Gastroesophageal sphincter (tissue), 3 donors: ENCODE data around the gene SPDYE3.
"Not testable (repeated sequence)": the region's sequence is repeated elsewhere in the genome, so short reads cannot be mapped to it uniquely, and the experiment has no call there.

Source experiments
- EP300 ChIP-seq: sonication (generic); formaldehyde crosslinking; IDR thresholded peaks from one replicate; pipeline ENCODE4 v1.6.1; 2017; ENCODE audit warnings: antibody characterized with exemption, mild to moderate bottlenecking
- POLR2AphosphoS5 ChIP-seq: sonication (generic); formaldehyde crosslinking; IDR thresholded peaks from one replicate; pipeline ENCODE4 v1.6.1; 2017; ENCODE audit warnings: antibody characterized with exemption
- TF ChIP-seq, protein P1 (sequence below), 4 experiments: fragments of 200-600 bp in 2 of 4; fragments of 450-650 bp in 2 of 4; sonication (generic) in 1 of 4; IDR thresholded peaks; one replicate each; pipeline ENCODE4 v1.5.1; 2017 to 2019; ENCODE audit warnings: antibody characterized with exemption in 4 of 4, mild to moderate bottlenecking in 2 of 4, moderate library complexity in 2 of 4

DNA sequence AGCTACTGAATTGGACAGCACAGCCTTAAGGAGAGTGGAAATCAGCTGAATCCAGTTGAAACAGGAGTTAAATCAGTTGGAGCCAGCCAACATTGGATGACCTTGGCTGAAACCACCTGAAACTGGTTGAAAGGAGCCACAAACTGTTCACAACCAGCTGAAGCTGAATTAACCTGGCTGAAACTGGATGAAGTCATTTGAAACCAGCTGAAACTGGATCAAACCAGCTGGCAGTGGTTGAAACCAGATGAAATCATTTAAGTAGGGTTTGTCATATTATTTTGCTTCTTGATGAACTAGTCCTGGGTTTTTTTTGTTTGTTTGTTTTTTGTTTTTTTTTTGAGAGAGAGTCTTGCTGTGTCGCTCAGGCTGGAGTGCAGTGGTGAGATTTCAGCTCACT, 15.3 kb upstream of the SPDYE3 start:
- TF ChIP-seq, protein P1, sequence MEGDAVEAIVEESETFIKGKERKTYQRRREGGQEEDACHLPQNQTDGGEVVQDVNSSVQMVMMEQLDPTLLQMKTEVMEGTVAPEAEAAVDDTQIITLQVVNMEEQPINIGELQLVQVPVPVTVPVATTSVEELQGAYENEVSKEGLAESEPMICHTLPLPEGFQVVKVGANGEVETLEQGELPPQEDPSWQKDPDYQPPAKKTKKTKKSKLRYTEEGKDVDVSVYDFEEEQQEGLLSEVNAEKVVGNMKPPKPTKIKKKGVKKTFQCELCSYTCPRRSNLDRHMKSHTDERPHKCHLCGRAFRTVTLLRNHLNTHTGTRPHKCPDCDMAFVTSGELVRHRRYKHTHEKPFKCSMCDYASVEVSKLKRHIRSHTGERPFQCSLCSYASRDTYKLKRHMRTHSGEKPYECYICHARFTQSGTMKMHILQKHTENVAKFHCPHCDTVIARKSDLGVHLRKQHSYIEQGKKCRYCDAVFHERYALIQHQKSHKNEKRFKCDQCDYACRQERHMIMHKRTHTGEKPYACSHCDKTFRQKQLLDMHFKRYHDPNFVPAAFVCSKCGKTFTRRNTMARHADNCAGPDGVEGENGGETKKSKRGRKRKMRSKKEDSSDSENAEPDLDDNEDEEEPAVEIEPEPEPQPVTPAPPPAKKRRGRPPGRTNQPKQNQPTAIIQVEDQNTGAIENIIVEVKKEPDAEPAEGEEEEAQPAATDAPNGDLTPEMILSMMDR (IDR thresholded peaks at IDR 0.05) = not testable (repeated sequence)
- TF ChIP-seq EP300, POLR2AphosphoS5: not testable (repeated sequence)
